Breast epithelium (tissue), 3 donors: ENCODE data around the gene TOP3B.

ENCODE experiments used
- CTCF ChIP-seq, 3 donors: fragments of 450-650 bp; IDR thresholded peaks; one replicate each; pipeline ENCODE4 v1.5.1; 2016 to 2017; ENCODE audit warnings: antibody characterized with exemption in 3 of 3, mild to moderate bottlenecking in 3 of 3, moderate library complexity in 3 of 3
- POLR2A ChIP-seq: fragments of 450-650 bp; IDR thresholded peaks from one replicate; pipeline ENCODE4 v1.6.1; 2016; ENCODE audit warnings: antibody characterized with exemption, mild to moderate bottlenecking, moderate library complexity

DNA sequence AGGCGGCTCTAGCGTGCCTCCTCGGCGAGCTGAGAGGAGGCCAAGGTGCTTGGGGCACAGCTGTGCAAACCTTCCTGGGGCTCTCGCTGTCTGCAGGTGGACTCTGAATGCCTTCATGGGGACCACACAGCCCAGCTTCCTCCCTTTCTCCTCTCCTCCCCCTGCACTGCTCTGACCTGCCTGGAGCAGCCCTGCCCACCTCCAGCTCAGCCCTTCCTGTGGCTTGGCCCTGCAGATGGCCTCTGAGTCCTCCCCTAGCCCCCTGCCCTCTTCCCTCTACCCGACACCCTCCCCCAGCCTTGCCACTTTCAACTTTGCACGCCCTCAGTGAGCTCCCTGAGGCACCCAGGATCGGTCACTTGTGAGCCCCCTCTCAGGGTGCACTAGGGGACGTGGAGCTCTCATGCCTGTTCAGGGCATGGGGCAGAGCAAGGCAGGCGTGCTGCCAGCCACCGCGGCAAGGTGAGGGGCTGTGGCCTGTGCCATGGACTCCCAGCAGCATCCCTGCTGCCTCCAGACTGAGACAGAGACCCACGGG, 61.3 kb downstream of the TOP3B start:
- no peak for TF ChIP-seq CTCF (IDR thresholded peaks at IDR 0.05)
- no peak for TF ChIP-seq POLR2A
